Subcutaneous abdominal adipose tissue (tissue), 5 donors: ENCODE results near the gene DENND1A.

Source experiments
- H3K27ac ChIP-seq: one replicate; pipeline ENCODE4 v1.7.0; 2013; ENCODE audit warnings: low read depth, mild to moderate bottlenecking, inconsistent platforms, low read length, moderate library complexity
- H3K27me3 ChIP-seq, 5 donors: one replicate each; pipeline ENCODE4 v1.7.0; 2013; ENCODE audit warnings: low read length in 5 of 5, inconsistent platforms in 1 of 5; ENCODE audit not compliant: control insufficient read depth in 5 of 5, insufficient read depth in 4 of 5
- H3K36me3 ChIP-seq, 5 donors: one replicate each; pipeline ENCODE4 v1.7.0; 2013; ENCODE audit warnings: low read length in 5 of 5; ENCODE audit not compliant: control insufficient read depth in 5 of 5, insufficient read depth in 5 of 5
- H3K4me1 ChIP-seq, 5 donors: one replicate each; pipeline ENCODE4 v1.7.0; 2013; ENCODE audit warnings: low read length in 5 of 5, mild to moderate bottlenecking in 3 of 5, moderate library complexity in 1 of 5; ENCODE audit not compliant: control insufficient read depth in 5 of 5, insufficient read depth in 5 of 5
- H3K4me3 ChIP-seq, 5 donors: one replicate each; pipeline ENCODE4 v1.7.0; 2013; ENCODE audit warnings: low read length in 5 of 5, low read depth in 1 of 5
- H3K9ac ChIP-seq, 5 donors: one replicate each; pipeline ENCODE4 v1.7.0; 2013; ENCODE audit warnings: low read length in 5 of 5, mild to moderate bottlenecking in 4 of 5, moderate library complexity in 3 of 5
- H3K9me3 ChIP-seq, 5 donors: one replicate each; pipeline ENCODE4 v1.7.0; 2013; ENCODE audit warnings: low read length in 5 of 5; ENCODE audit not compliant: control insufficient read depth in 5 of 5
- donor health status: healthy.
- donor health status: healthy.
- donor health status: healthy.
- donor health status: healthy.
- donor health status: healthy.

Gene DENND1A

DNA sequence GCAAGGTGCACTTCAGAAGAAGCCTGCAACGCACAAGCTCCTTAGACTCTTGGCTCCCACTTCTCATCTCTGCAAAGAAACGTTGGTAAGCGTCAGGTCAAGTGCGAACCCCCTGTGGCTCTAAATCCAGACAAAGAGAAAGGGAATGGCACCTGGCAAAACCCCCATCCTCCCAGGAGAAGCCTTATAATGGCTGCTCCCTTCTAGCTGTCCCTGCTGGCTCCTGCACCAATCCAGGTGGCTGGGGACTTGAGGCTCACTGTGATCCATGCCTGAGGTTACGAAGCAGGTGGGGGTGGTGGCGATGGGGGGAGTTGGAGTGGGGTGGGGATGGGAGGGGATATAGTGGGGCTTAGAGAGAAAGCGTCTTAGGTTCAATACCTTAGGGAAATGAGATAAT, 272.8 kb downstream of the DENND1A start:
- Histone ChIP-seq H3K36me3 (peaks cover 2 to 12% (median 4%) of the 10 kb centered on the region in 5 donors), H3K9ac (no peak overlapping the region), H3K4me1 (no peaks in the 10 kb centered on the region)

GRCh38 chr9:123656565-123656964, 273.4 kb downstream of the DENND1A start:
- no peaks in the 10 kb centered on the region for H3K4me1 ChIP-seq

More for the DNA sequence above, 272.8 kb downstream of the DENND1A start:
- Histone ChIP-seq H3K4me3 (no peak overlapping the region), H3K27me3 (no peaks in the 10 kb centered on the region), H3K27ac (no peak overlapping the region), H3K9me3 (peaks cover 0 to 3% (median 0%) of the 10 kb centered on the region in 5 donors)

DNA sequence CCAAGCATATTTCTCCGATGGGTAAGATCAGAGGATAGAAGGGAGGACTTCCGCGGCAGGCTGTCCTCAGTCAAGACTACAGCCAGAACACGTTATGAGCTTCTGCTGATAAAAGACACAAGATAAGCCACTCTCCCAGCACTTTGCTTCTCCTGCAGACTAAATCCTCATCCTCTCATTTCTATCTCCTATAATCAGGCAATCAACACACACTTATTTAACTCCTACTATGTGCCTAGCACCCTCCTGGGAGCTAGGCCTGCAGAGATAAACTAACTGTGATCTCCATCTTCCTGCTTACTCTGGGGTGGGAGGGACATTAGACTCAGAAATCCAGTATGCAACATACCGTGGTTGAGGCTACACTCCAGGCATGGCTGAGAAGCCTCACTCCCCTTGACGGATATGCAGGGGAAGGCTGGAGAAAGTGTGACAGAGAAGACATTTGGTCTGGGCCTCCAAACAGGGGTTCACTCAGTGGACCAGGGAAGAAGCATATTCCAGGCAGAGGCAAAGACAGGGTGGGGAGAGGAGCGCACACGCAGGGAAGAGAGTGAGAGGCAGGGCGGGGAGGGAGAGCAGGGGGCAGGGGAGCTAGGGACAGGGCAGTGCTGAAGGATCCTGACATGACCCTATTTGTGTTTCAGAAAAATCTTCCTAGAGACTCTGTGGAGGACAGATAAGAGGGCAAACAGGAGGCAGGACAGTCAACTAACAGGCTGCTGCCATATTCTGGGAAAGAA, 274.1 kb downstream of the DENND1A start:
- Histone ChIP-seq H3K36me3 (peaks cover 3 to 21% (median 6%) of the 10 kb centered on the region in 5 donors), H3K27me3 (no peaks in the 10 kb centered on the region), H3K4me1 (no peaks in the 10 kb centered on the region), H3K27ac (no peak overlapping the region), H3K4me3 (no peak overlapping the region), H3K9me3 (no peaks in the 10 kb centered on the region), H3K9ac (no peak overlapping the region)

More at GRCh38 chr9:123656565-123656964, 273.4 kb downstream of the DENND1A start:
- Histone ChIP-seq H3K9me3 (no peaks in the 10 kb centered on the region), H3K36me3 (peaks cover 2 to 16% (median 4%) of the 10 kb centered on the region in 5 donors), H3K27me3 (no peaks in the 10 kb centered on the region), H3K4me3 (no peak overlapping the region), H3K27ac (no peak overlapping the region), H3K9ac (no peak overlapping the region)

GRCh38 chr9:123654994-123655637, 274.8 kb downstream of the DENND1A start:
- Histone ChIP-seq H3K27me3 (no peaks in the 10 kb centered on the region), H3K9ac (no peak overlapping the region), H3K4me3 (no peak overlapping the region), H3K27ac (no peak overlapping the region), H3K4me1 (no peaks in the 10 kb centered on the region), H3K36me3 (peaks cover 3 to 21% (median 6%) of the 10 kb centered on the region in 5 donors), H3K9me3 (no peaks in the 10 kb centered on the region)

- no peaks in the 10 kb centered on the region for H3K4me1 ChIP-seq
- no peak overlapping the region for H3K27ac ChIP-seq
- no peak overlapping the region for H3K4me3 ChIP-seq
- no peaks in the 10 kb centered on the region for H3K9me3 ChIP-seq
- peaks cover 3 to 21% (median 11%) of the 10 kb centered on the region in 5 donors for H3K36me3 ChIP-seq
- no peak overlapping the region for H3K9ac ChIP-seq
- H3K27me3 ChIP-seq: no peaks in the 10 kb centered on the region
Measured at GRCh38 chr9:123654218-123654993, 275.5 kb downstream of the DENND1A start.

DNA sequence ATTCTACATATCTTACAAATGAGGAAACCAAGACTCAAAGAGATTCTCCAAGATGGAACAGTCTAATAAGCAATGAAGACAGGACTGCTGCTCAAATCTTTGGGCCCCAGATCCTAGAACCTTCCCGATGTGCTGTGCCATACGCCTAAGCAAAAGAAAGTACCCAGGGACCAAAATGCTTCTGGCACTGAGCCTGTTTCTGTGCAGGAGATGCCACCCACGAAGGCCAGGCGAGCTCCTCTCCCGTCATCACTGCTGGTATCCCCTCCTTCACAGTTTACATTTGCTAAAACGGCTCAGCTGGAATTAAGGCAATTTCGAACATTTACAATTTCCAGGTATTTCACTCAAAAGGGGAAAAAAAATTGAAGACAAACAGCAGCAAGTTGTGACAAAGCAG, 277.5 kb downstream of the DENND1A start:
- H3K9ac ChIP-seq: no peak overlapping the region
- H3K9me3 ChIP-seq: no peaks in the 10 kb centered on the region
- H3K36me3 ChIP-seq: peaks cover 3 to 21% (median 15%) of the 10 kb centered on the region in 5 donors
- no peaks in the 10 kb centered on the region for H3K4me1 ChIP-seq
- no peak overlapping the region for H3K4me3 ChIP-seq
- H3K27me3 ChIP-seq: no peaks in the 10 kb centered on the region
- H3K27ac ChIP-seq: no peak overlapping the region

GRCh38 chr9:123651871-123652270, 278.1 kb downstream of the DENND1A start:
- Histone ChIP-seq H3K9ac (no peak overlapping the region), H3K4me1 (no peaks in the 10 kb centered on the region), H3K36me3 (peaks cover 3 to 21% (median 15%) of the 10 kb centered on the region in 5 donors), H3K27me3 (no peaks in the 10 kb centered on the region), H3K9me3 (no peaks in the 10 kb centered on the region), H3K27ac (no peak overlapping the region), H3K4me3 (no peak overlapping the region)

DNA sequence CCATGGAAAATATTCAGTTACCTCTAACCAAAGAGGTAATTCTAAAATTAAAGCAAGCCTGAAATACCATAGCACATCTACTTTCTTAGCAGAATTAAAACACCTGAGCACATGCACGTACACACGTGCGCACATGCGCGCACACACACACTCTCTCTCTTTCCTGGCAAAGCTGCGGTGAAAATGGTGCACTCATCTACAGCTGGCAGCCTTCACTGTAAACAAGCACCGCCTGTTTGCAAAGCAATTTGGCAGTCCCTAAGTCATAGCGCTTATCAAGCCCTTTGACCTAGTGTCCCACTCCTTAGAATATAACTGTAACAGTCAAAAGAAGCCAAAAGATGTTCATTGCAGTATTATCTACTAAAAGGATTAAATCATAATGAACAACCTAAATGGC, 278.7 kb downstream of the DENND1A start:
- Histone ChIP-seq H3K27me3 (no peaks in the 10 kb centered on the region), H3K9me3 (peaks cover 0 to 3% (median 0%) of the 10 kb centered on the region in 5 donors), H3K27ac (no peak overlapping the region), H3K36me3 (peaks cover 3 to 19% (median 15%) of the 10 kb centered on the region in 5 donors), H3K9ac (no peak overlapping the region), H3K4me1 (no peaks in the 10 kb centered on the region), H3K4me3 (no peak overlapping the region)

DNA sequence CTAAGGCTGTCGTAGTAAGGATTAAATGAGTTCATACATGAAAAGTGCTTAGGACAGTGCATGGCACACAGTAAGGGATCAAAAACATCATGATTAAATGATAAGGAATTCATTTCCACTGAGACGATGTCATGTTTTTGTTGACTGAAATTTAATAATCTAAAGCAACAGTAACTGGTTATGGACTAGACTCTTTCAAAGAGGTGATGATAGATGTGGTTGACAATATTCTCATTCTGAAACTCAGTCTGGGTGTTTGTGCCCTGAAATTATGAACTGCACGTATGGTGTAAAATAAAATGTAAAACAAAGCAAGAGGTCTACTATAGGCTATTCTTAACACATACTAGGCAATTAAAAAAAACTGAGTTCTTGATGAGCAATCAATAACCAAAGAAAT, 280.0 kb downstream of the DENND1A start:
- Histone ChIP-seq H3K4me1 (no peaks in the 10 kb centered on the region), H3K9me3 (peaks cover 0 to 3% (median 0%) of the 10 kb centered on the region in 5 donors), H3K27ac (no peak overlapping the region), H3K27me3 (no peaks in the 10 kb centered on the region), H3K9ac (no peak overlapping the region), H3K4me3 (no peak overlapping the region), H3K36me3 (peaks cover under 1 to 16% (median 9%) of the 10 kb centered on the region in 5 donors)
